H9 (cell line): ENCODE measurements around the gene NHLRC4. TPM values are rescaled to one million over a fixed set of nuclear protein-coding genes. Genes with fewer than 3 reads are reported as not detected.

Source experiments
- DNase-seq: peaks from one replicate; pipeline ENCODE4 v3.0.0-alpha.2; 2017
- H2AFZ ChIP-seq: one replicate; pipeline ENCODE4 v1.6.1; 2013; ENCODE audit warnings: mild to moderate bottlenecking, low read length, control low read depth, moderate library complexity
- H2AK5ac ChIP-seq: 2 replicates; pipeline ENCODE4 v1.6.1; 2013; ENCODE audit warnings: low read length, control low read depth, mixed read lengths; ENCODE audit not compliant: insufficient read length
- H2BK120ac ChIP-seq: one replicate; pipeline ENCODE4 v1.6.1; 2013; ENCODE audit warnings: low read depth, mild to moderate bottlenecking, low read length, control low read depth, inconsistent platforms; ENCODE audit not compliant: poor library complexity, severe bottlenecking
- H2BK12ac ChIP-seq: 2 replicates; pipeline ENCODE4 v1.6.1; 2013; ENCODE audit warnings: low read length, control low read depth, mixed read lengths, low read depth; ENCODE audit not compliant: insufficient read length
- H2BK15ac ChIP-seq: 2 replicates; pipeline ENCODE4 v1.6.1; 2013; ENCODE audit warnings: low read depth, low read length, control low read depth
- H2BK20ac ChIP-seq: one replicate; pipeline ENCODE4 v1.6.1; 2013; ENCODE audit warnings: low read depth, mild to moderate bottlenecking, low read length, control low read depth, inconsistent platforms; ENCODE audit not compliant: poor library complexity, severe bottlenecking
- H2BK5ac ChIP-seq: 2 replicates; pipeline ENCODE4 v1.6.1; 2013; ENCODE audit warnings: low read length, control low read depth, mixed read lengths; ENCODE audit not compliant: insufficient read length
- H3K14ac ChIP-seq: 2 replicates; pipeline ENCODE4 v1.6.1; 2013; ENCODE audit warnings: low read length, control low read depth; ENCODE audit not compliant: insufficient read depth
- H3K18ac ChIP-seq: 2 replicates; pipeline ENCODE4 v1.6.1; 2013; ENCODE audit warnings: low read depth, mild to moderate bottlenecking, mixed read lengths, low read length, control low read depth; ENCODE audit not compliant: insufficient read length
- H3K23ac ChIP-seq: 2 replicates; pipeline ENCODE4 v1.6.1; 2013; ENCODE audit warnings: low read length, control low read depth, mixed read lengths, low read depth; ENCODE audit not compliant: insufficient read length
- H3K23me2 ChIP-seq: 2 replicates; pipeline ENCODE4 v1.6.1; 2013; ENCODE audit warnings: low read depth, mild to moderate bottlenecking, mixed read lengths, low read length, control low read depth; ENCODE audit not compliant: insufficient read length, poor library complexity, severe bottlenecking
- H3K27ac ChIP-seq: 2 replicates; pipeline ENCODE4 v1.5.1; 2013; ENCODE audit warnings: low read length, control low read depth, mixed read lengths, low read depth; ENCODE audit not compliant: insufficient read length
- H3K27me3 ChIP-seq: 2 replicates; pipeline ENCODE4 v1.6.1; 2013; ENCODE audit warnings: low read length, control low read depth, inconsistent platforms; ENCODE audit not compliant: insufficient read depth
- H3K4ac ChIP-seq: 2 replicates; pipeline ENCODE4 v1.6.1; 2013; ENCODE audit warnings: low read depth, mild to moderate bottlenecking, control low read depth, inconsistent platforms, low read length, moderate library complexity
- H3K4me1 ChIP-seq: 2 replicates; pipeline ENCODE4 v1.6.1; 2013; ENCODE audit warnings: low read length, control low read depth, inconsistent platforms; ENCODE audit not compliant: insufficient read depth
- H3K4me2 ChIP-seq: 2 replicates; pipeline ENCODE4 v1.6.1; 2013; ENCODE audit warnings: low read length, control low read depth, mixed read lengths; ENCODE audit not compliant: insufficient read length, insufficient read depth
- H3K56ac ChIP-seq: 2 replicates; pipeline ENCODE4 v1.6.1; 2013; ENCODE audit warnings: low read depth, mild to moderate bottlenecking, mixed read lengths, low read length, control low read depth; ENCODE audit not compliant: insufficient read length
- H3K79me1 ChIP-seq: 2 replicates; pipeline ENCODE4 v1.6.1; 2013; ENCODE audit warnings: low read depth, mild to moderate bottlenecking, moderate library complexity, low read length, control low read depth, inconsistent platforms; ENCODE audit not compliant: insufficient read depth, poor library complexity, severe bottlenecking
- H3K79me2 ChIP-seq: 2 replicates; pipeline ENCODE4 v1.6.1; 2013; ENCODE audit warnings: low read length, control low read depth, inconsistent platforms; ENCODE audit not compliant: insufficient read depth
- H3K9ac ChIP-seq: 2 replicates; pipeline ENCODE4 v1.6.1; 2013; ENCODE audit warnings: low read length, control low read depth, mixed read lengths; ENCODE audit not compliant: insufficient read length; ENCODE audit errors: extremely low read depth
- H3K9me3 ChIP-seq: one replicate; pipeline ENCODE4 v1.6.1; 2013; ENCODE audit warnings: low read depth, low read length, inconsistent platforms; ENCODE audit not compliant: control insufficient read depth
- H3T11ph ChIP-seq: one replicate; pipeline ENCODE4 v1.6.1; 2013; ENCODE audit warnings: mild to moderate bottlenecking, low read length, control low read depth, inconsistent platforms
- H4K20me1 ChIP-seq: one replicate; pipeline ENCODE4 v1.6.1; 2013; ENCODE audit not compliant: control insufficient read depth, insufficient read length, insufficient read depth
- H4K5ac ChIP-seq: 2 replicates; pipeline ENCODE4 v1.6.1; 2013; ENCODE audit warnings: low read depth, mild to moderate bottlenecking, mixed read lengths, low read length, control low read depth; ENCODE audit not compliant: insufficient read length
- H4K8ac ChIP-seq: replicated peaks from 2 replicates; pipeline ENCODE4 v1.6.1; 2013; ENCODE audit warnings: low read length, control low read depth, mixed read lengths, low read depth; ENCODE audit not compliant: insufficient read length
- H4K91ac ChIP-seq: 2 replicates; pipeline ENCODE4 v1.6.1; 2013; ENCODE audit warnings: low read depth, mild to moderate bottlenecking, moderate library complexity, mixed read lengths, low read length, control low read depth; ENCODE audit not compliant: insufficient read length
- H3K27ac Mint-ChIP-seq, 3 experiments: 2 replicates in 2 of 3; 3 replicates in 1 of 3; pipeline ENCODE4 v1.8.0; 2020 to 2021; ENCODE audit warnings: mixed read lengths in 3 of 3, mild to moderate bottlenecking in 1 of 3, moderate library complexity in 1 of 3
- H3K27me3 Mint-ChIP-seq: 2 replicates; pipeline ENCODE4 v1.8.0; 2021; ENCODE audit warnings: low read depth, mild to moderate bottlenecking, moderate library complexity, mixed read lengths
- H3K36me3 Mint-ChIP-seq, 3 experiments: 2 replicates in 2 of 3; 3 replicates in 1 of 3; pipeline ENCODE4 v1.8.0; 2020 to 2021; ENCODE audit warnings: low read depth in 3 of 3, mixed read lengths in 3 of 3; ENCODE audit not compliant: insufficient read depth in 1 of 3
- H3K4me1 Mint-ChIP-seq, 2 experiments: 2 replicates each; pipeline ENCODE4 v1.8.0; 2020; ENCODE audit warnings: mixed read lengths in 2 of 2
- H3K4me3 Mint-ChIP-seq, 2 experiments: 2 replicates in 1 of 2; 3 replicates in 1 of 2; pipeline ENCODE4 v1.8.0; 2020 to 2021; ENCODE audit warnings: mild to moderate bottlenecking in 2 of 2, mixed read lengths in 2 of 2, moderate library complexity in 1 of 2
- H3K9me3 Mint-ChIP-seq, 2 experiments: 2 replicates in 1 of 2; 3 replicates in 1 of 2; pipeline ENCODE4 v1.8.0; 2020; ENCODE audit warnings: mild to moderate bottlenecking in 2 of 2, mixed read lengths in 2 of 2, moderate library complexity in 1 of 2
- WGBS: extraction: QIAGEN DNeasy Blood & Tissue Kit; methylation state at CpG from one replicate; pipeline ENCODE4 v1.1.7; 2013; ENCODE audit warnings: missing lambda C conversion rate, low lambda C conversion rate, mixed read lengths; ENCODE audit not compliant: insufficient read length; ENCODE audit errors: extremely low coverage; 5-methylcytosine and 5-hydroxymethylcytosine counted together
- total RNA-seq: library from RNA; stranded (reverse); gene quantifications from 2 replicates; pipeline ENCODE4 v1.2.1, GENCODE V29; 2021
- TF ChIP-seq, protein P1 (sequence below): fragments of 200-600 bp; sonication (generic); conservative IDR thresholded peaks from 3 replicates; pipeline ENCODE4 v1.8.0; 2021; ENCODE audit warnings: antibody characterized with exemption, mild to moderate bottlenecking

The NHLRC4 gene
- total RNA-seq, 1 experiment from 2014 or later, result 0.42 TPM

DNA sequence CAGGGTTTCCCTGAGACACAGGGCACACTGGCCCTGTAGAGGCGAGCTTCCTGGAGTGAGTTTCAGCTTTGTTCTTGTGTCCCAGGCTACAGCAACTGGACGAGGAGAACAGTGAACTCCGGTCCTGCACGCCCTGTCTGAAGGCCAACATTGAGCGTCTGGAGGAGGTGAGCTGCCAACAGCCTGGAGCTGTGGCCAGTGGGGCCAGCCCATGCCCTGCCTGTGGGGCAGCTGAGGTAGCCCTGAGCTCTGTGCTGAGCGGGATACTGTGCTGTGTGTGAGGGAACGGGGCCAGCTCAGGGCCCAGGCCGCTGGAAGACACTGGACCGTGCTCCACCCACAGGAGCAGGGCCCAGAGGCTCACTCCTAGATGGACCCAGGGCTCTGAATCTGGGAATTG lies 47.9 kb upstream of the NHLRC4 start:
- no peak overlapping the region for H2AK5ac ChIP-seq
- TF ChIP-seq, protein P1, sequence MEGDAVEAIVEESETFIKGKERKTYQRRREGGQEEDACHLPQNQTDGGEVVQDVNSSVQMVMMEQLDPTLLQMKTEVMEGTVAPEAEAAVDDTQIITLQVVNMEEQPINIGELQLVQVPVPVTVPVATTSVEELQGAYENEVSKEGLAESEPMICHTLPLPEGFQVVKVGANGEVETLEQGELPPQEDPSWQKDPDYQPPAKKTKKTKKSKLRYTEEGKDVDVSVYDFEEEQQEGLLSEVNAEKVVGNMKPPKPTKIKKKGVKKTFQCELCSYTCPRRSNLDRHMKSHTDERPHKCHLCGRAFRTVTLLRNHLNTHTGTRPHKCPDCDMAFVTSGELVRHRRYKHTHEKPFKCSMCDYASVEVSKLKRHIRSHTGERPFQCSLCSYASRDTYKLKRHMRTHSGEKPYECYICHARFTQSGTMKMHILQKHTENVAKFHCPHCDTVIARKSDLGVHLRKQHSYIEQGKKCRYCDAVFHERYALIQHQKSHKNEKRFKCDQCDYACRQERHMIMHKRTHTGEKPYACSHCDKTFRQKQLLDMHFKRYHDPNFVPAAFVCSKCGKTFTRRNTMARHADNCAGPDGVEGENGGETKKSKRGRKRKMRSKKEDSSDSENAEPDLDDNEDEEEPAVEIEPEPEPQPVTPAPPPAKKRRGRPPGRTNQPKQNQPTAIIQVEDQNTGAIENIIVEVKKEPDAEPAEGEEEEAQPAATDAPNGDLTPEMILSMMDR, result no peak
- no peak overlapping the region for H3K27ac ChIP-seq
- H2BK15ac ChIP-seq, result no peak overlapping the region
- H2BK5ac ChIP-seq, result no peak overlapping the region
- no peak overlapping the region for H3K18ac ChIP-seq
- no peaks in the 10 kb centered on the region for H3K23me2 ChIP-seq
- no peak overlapping the region for H2BK120ac ChIP-seq
- no peak overlapping the region for H2AFZ ChIP-seq
- no peak overlapping the region for H2BK20ac ChIP-seq
- H3K14ac ChIP-seq, result no peak overlapping the region
- H3K4me1 ChIP-seq, result no peaks in the 10 kb centered on the region
- Mint-ChIP-seq H3K4me3 (no peak overlapping the region), H3K4me1 (peaks cover 0 to 5% of the 10 kb centered on the region in 2 experiments; a peak in 2 of 4 replicates), H3K9me3 (no peaks in the 10 kb centered on the region), H3K27me3 (no peaks in the 10 kb centered on the region; the same call in 1 of the 2 replicates), H3K27ac (0 out of 7 replicates have a peak overlapping the region, but pooled peaks of 1 of the 3 experiments have one; percentile 55), H3K36me3 (peaks cover 5 to 24% (median 22%) of the 10 kb centered on the region in 3 experiments; a peak in 6 of 7 replicates)
- H3K9me3 ChIP-seq, result no peaks in the 10 kb centered on the region
- H2BK12ac ChIP-seq, result no peak overlapping the region
- H4K91ac ChIP-seq, result no peak overlapping the region
- no peak overlapping the region for H3K56ac ChIP-seq
- no peaks in the 10 kb centered on the region for H3K79me1 ChIP-seq
- H3K4me2 ChIP-seq, result no peak overlapping the region
- H3K4ac ChIP-seq, result no peak overlapping the region
- DNase-seq, result no peak
- no peak overlapping the region for H3K23ac ChIP-seq
- no peaks in the 10 kb centered on the region for H4K20me1 ChIP-seq
- no peak overlapping the region for H4K8ac ChIP-seq
- H3K79me2 ChIP-seq, result no peaks in the 10 kb centered on the region
- WGBS, result no CpG with 5 or more reads among the region's 9 CpGs
- no peaks in the 10 kb centered on the region for H3K27me3 ChIP-seq
- H3K9ac ChIP-seq, result no peak overlapping the region
- no peak overlapping the region for H3T11ph ChIP-seq
- H4K5ac ChIP-seq, result no peak overlapping the region
